Lower leg skin (tissue), 4 donors: ENCODE measurements around the gene MYRIP. TPM values are rescaled to one million over a fixed set of nuclear protein-coding genes. Genes with fewer than 3 reads are reported as not detected.

Experiments
- DNase-seq, 2 donors: peaks; one replicate each; pipeline ENCODE4 v3.0.0-alpha.2; 2019; ENCODE audit warnings: low spot score in 2 of 2
- H3K4me3 ChIP-seq: fragments of 200-600 bp; sonication (generic); 2 replicates; pipeline ENCODE4 v1.5.1; 2017; ENCODE audit warnings: mild to moderate bottlenecking, low read depth; ENCODE audit not compliant: poor library complexity, severe bottlenecking
- CTCF ChIP-seq, 3 donors: fragments of 450-650 bp; IDR thresholded peaks; one replicate each; pipeline ENCODE4 v1.5.1; 2016; ENCODE audit warnings: antibody characterized with exemption in 3 of 3, mild to moderate bottlenecking in 3 of 3, moderate library complexity in 2 of 3
- POLR2A ChIP-seq, 2 donors: fragments of 450-650 bp; IDR thresholded peaks; one replicate each; pipeline ENCODE4 v1.6.1; 2016 to 2017; ENCODE audit warnings: antibody characterized with exemption in 2 of 2, mild to moderate bottlenecking in 1 of 2, moderate library complexity in 1 of 2
- WGBS, 2 donors: methylation state at CpG; one replicate each; pipeline ENCODE4 v1.1.5; 2018; 5-methylcytosine and 5-hydroxymethylcytosine counted together
- intact Hi-C: fragments of 100-400 bp; cut with DNase I; formaldehyde crosslinking; loops from one replicate; pipeline ENCODE4 v1.15.0; 2023; ENCODE audit warnings: low total_unique reads
- total RNA-seq, 4 donors: library from RNA; depleted of rRNA; stranded (reverse); fragments of >200 nt; gene quantifications; one replicate each; pipeline ENCODE4 v1.1.0, GENCODE V29; 2016

The MYRIP gene
- total RNA-seq, 4 donors from 2014 or later = 1.2 to 2.9 (median 1.5) TPM

DNA sequence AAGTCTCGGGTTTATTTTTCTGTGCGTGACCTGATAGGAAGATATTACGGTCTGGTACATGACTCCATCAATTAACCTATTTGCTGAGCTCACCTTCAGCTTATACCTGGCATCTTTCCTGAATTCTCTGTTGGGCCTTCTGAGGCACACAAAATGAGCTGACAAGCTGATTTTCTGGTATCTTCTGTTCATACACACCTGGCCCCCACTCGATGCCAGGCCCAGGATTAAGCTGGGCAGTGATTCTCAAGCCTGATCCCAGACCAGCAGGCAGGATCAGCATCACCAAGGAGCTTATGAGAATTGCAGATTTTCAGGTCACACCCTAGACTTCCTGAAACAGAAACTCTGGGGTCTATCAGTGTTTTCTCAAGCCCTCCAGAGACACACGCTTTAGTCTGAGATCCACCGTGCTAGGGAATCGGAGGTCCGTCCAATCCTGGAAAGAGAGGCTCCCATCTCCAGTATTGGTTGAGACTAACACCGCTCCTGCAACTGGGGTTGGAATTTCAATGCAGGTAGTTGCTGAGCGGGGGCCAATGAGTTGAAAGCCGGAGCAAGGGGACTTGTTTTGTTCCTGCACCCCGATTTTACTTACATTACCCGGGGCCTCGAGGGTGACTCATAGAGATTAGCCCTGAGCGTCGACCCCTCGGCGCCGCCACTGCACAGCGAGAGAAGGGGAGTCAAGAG is 499.5 kb downstream of the MYRIP start:
- WGBS, 2 donors = 18 to 22% methylated on average over 20 of the region's 20 CpGs
- TF ChIP-seq CTCF (IDR thresholded peaks at IDR 0.05) = no peak
- no peak for TF ChIP-seq POLR2A (IDR thresholded peaks at IDR 0.05)
- intact Hi-C loops = no loop called here
- no peak for DNase-seq
- peak overlapping the region; percentile 21 for H3K4me3 ChIP-seq

- H3K4me3 ChIP-seq = peak within 1 kb of the TSS; percentile 98
- TF ChIP-seq CTCF (IDR thresholded peaks at IDR 0.05) (peak in 1 of 3 donors; percentile 19), POLR2A (IDR thresholded peaks at IDR 0.05) (peak in 1 of 2 donors; percentile 72)
- DNase-seq = peak; percentile 99 to 100
- 0 to 1% methylated on average over 49 of the region's 50 CpGs for whole genome bisulfite sequencing, 2 donors
- intact Hi-C loops = no loop called here
Observed at GRCh38 chr3:40309418-40309924, 500.1 kb downstream of the MYRIP start, which contains the start of gene EIF1B. Gene EIF1B (plus strand): TSS chr3:40309707. CDS start chr3:40309942, 235 bp downstream.
